ENCODE data around the gene DDX31. TPM values are rescaled to one million over a fixed set of nuclear protein-coding genes. Genes with fewer than 3 reads are reported as not detected.

Gene DDX31
- total RNA-seq, 1 experiment from 2014 or later, result 28.4 TPM

GRCh38 chr9:132712753-132713152 lies 43.0 kb upstream of the DDX31 start:
- Mint-ChIP-seq H3K4me1 (no peaks in the 10 kb centered on the region), H3K27ac (no peak overlapping the region), H3K27me3 (ENCODE audit: low read depth) (peaks cover 24% of the 10 kb centered on the region), H3K9me3 (no peaks in the 10 kb centered on the region; a peak in 1 of 5 replicates), H3K4me3 (no peak overlapping the region), H3K36me3 (ENCODE audit: insufficient read depth in 1 of 3, low read depth in 3 of 3) (no peaks in the 10 kb centered on the region)
- Histone ChIP-seq H4K91ac (ENCODE audit: insufficient read length, low read depth, low read length) (no peak overlapping the region), H2AK5ac (ENCODE audit: insufficient read length, low read length) (no peak overlapping the region), H4K5ac (ENCODE audit: insufficient read length, low read depth, low read length) (no peak overlapping the region), H3K9me3 (ENCODE audit: control insufficient read depth, low read depth, low read length) (no peaks in the 10 kb centered on the region), H2BK15ac (ENCODE audit: low read depth, low read length) (no peak overlapping the region), H3K14ac (ENCODE audit: insufficient read depth, low read length) (no peak overlapping the region), H3K9ac (ENCODE audit: extremely low read depth, insufficient read length, low read length) (no peak overlapping the region), H3K4me1 (ENCODE audit: insufficient read depth, low read length) (no peaks in the 10 kb centered on the region), H4K8ac (replicated peaks; ENCODE audit: insufficient read length, low read depth, low read length) (no peak overlapping the region), H2BK5ac (ENCODE audit: insufficient read length, low read length) (no peak overlapping the region), H3K27me3 (ENCODE audit: insufficient read depth, low read length) (no peaks in the 10 kb centered on the region), H3K23me2 (ENCODE audit: insufficient read length, low read depth, low read length, poor library complexity, severe bottlenecking) (no peaks in the 10 kb centered on the region), H3K56ac (ENCODE audit: insufficient read length, low read depth, low read length) (no peak overlapping the region), H2BK20ac (ENCODE audit: low read depth, low read length, poor library complexity, severe bottlenecking) (no peak overlapping the region), H3K18ac (ENCODE audit: insufficient read length, low read depth, low read length) (no peak overlapping the region), H3K23ac (ENCODE audit: insufficient read length, low read depth, low read length) (no peak overlapping the region), H3K79me1 (ENCODE audit: insufficient read depth, low read depth, low read length, poor library complexity, severe bottlenecking) (no peaks in the 10 kb centered on the region), H3K27ac (ENCODE audit: insufficient read length, low read depth, low read length) (no peak overlapping the region), H3T11ph (ENCODE audit: low read length) (no peak overlapping the region), H3K4me2 (ENCODE audit: insufficient read depth, insufficient read length, low read length) (no peak overlapping the region), H2AFZ (ENCODE audit: low read length) (no peak overlapping the region), H3K79me2 (ENCODE audit: insufficient read depth, low read length) (no peaks in the 10 kb centered on the region), H4K20me1 (ENCODE audit: control insufficient read depth, insufficient read depth, insufficient read length) (no peaks in the 10 kb centered on the region), H2BK120ac (ENCODE audit: low read depth, low read length, poor library complexity, severe bottlenecking) (no peak overlapping the region), H3K4ac (ENCODE audit: low read depth, low read length) (no peak overlapping the region), H2BK12ac (ENCODE audit: insufficient read length, low read depth, low read length) (no peak overlapping the region)
- DNase-seq, result no peak
- TF ChIP-seq CTCF (conservative IDR thresholded peaks at IDR 0.05), result no peak
- WGBS (ENCODE audit: extremely low coverage, insufficient read length, low lambda C conversion rate), result no CpG with 5 or more reads among the region's 5 CpGs
